ENCODE measurements around the gene RFPL3.
"Not testable (repeated sequence)": the region's sequence is repeated elsewhere in the genome, so short reads cannot be mapped to it uniquely, and the experiment has no call there.

The RFPL3 gene

DNA sequence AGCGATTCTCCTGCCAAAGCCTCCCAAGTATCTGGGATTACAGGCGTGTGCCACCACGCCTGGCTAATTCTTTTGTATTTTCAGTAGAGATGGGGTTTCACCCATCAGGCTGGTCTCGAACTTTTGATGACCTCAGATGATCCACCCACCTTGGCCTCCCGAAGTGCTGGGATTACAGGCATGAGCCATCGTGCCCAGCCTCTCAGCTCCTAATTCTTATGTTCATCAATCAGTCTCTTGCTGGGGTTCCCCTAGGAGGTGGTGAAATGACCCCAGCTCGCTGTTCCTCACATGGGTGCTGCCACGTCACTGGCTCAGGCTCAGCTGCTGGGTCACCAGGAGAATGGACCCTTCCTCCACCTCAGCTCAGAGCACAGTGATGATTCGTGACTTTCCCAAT lies at the start of gene RFPL3:
RFPL3 (plus strand) TSS at position 301 of the 400 bp plus-strand sequence. CDS start 205 bp downstream, outside the sequence.
- not testable (repeated sequence) for DNase-seq (ENCODE audit: low read depth)

DNA sequence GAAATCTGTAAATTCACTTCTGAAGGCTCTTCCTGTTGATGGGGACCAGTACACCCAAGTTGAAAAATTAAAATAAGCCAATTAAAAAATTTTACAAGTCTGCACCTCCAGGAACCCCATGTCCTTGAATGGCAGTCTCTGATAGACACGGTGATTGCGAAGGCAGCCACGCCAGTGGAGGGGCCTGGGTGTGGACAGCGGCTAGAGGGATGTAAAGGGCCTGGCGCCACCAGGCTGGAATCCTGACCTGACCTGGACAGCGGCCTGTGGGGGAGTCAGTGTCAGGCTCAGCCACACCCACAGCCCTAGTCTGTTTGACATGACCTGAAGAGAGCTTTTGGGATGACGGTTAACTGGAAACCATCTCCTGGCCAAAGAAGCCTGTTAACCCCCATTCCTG lies 49.5 kb upstream of the RFPL3 start:
- no peak for DNase-seq (ENCODE audit: low read depth)

DNA sequence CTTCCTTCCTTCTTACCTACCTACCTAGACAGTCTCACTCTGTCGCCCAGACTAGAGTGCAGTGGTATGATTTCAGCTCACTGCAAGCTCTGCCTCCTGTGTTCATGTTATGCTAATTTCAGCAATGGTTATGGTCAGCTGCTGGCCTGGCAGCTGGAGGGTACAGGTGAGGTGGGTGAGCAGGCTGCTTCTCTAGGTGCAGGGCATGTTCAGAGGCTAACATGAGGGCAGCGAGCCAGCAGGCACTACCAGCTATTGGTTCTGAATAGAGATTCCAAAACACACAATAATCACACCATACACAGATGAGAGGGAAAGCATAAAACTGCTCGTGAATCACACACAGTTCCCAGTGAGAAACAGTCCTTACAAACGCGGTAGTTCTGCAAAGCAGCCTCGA lies 48.7 kb upstream of the RFPL3 start:
- no peak for DNase-seq (ENCODE audit: low read depth)

DNA sequence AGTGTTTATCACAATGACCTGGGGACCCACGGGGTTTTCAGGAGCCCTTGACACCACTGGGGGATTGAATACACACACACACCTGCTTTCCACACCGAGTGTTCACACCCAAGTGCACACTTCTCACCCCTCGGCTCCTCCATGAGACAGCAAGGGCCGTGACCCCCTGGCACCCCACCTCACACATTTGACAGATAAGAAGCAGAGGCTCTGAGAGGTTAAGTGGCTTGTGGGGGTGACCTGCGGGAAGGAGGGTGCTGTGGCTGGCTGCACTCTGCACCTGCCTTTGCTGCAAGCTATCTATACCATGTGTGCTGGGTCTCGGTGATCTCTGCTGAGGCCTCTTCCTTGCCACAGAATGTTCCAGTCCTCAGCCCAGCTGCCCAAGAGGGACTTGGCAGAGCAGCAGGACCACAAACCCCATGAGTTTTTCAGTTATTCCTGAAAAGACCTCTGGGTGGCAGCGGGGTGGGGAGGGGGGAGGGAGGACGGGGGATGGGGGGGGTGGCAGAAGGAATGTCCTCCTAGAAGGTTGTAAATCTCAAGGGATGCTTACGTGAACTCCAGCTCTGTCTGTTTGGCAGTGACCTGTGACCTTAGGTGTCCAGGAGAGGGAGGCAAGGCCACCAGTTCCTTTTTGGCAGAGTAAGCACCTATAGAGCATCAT lies 47.9 kb upstream of the RFPL3 start:
- no peak for DNase-seq (ENCODE audit: low read depth)

DNA sequence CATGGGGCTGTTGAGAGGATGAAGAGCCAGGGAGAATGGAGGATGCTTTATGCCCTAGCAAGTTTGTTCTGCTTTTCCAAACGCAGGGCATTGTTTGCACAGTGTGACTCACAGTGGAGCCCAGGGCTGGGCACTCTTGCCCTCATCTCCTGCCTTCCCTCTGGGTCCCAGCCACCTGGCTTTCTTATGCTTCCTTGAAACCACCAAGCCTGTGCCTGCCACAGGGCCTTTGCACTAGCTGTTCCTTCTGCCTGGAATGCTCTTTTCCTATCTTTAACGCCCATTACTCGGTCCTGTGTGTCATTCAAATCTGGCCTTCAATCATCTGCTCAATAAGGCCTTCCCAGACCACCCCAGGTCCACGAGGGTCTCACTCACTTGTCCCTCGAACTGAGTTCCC lies 46.9 kb upstream of the RFPL3 start:
- no peak for DNase-seq (ENCODE audit: low read depth)

DNA sequence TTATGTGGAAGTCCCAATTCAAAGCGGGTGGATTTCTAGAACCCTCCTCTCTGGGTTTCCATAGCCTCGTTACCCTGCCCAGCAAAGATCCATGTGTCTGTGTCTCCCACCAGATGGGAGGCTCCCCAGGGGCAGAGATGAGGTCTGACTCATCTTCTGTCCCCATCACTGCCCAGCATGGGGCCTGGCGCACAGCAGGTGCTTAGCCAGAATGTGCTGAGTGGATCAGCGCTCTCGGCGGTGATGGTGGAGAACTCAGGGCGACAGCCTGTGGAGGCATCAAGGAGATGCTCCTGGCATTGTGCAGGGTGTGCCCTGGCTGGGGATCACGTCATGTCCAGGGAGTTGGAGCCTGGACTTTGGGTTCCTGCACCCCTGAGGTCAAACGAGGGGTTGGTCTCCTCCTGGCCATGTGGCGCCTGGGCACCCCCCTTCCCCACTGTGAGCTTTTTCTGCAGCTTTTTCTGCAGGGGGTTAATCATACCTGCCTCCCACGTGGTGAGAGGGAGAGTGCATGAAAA lies 46.1 kb upstream of the RFPL3 start:
- DNase-seq (ENCODE audit: low read depth) = no peak

DNA sequence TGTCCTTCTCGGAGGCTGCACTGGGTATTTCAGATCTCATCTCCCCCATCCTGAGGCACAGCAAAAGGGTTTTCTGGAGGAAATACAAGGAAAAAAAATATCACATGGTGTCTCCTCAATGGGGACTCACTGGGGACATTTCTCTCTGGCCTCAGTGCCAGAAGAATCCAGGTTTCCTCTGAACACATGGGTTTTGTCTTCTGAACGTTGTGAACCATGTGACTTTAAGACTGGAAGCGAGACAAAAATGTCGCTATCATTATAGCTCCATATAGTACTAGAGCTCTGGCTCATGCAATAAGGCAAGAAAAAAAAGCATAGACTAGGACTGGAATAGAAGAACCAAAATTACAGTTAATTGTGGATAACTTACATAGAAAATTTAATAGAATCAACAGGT lies 44.9 kb upstream of the RFPL3 start:
- DNase-seq (ENCODE audit: low read depth) = no peak

DNA sequence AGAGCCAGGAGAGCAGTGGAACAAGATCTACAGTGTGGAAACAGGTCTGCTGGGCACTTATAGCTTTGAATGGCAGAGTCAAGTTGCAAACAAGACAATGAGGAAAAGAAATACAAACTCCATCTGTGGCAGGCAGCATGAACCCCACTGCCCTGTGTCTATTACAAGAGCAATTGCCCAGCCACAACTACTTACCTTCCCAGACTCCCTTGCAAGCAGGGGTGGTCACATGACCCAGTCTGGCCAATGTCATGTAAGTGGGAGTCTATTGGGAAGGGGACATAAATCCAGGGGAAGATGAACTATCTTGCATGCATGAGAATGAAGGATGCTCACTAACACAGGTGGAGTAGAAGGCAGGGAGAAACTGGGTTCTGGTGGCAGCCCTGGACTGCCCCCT lies 44.1 kb upstream of the RFPL3 start:
- DNase-seq (ENCODE audit: low read depth) = no peak

DNA sequence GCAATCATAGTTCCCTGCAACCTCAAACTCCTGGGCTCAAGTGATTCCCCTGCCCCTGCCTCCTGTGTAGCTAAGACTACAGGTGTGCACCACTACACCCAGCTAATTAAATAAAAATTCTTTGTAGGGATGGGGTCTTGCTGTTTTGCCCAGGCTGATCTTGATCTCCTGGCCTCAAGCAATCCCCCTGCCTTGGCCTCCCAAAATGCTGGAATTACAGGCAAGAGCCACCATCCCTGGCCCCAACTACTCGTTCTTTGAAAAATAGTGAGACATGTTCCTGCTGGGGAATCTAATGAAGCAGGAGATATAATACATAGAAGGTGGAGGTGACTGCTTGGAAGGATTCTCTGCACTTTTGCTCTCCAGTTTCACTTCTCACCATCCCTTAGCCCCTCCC lies 40.1 kb upstream of the RFPL3 start:
- no peak for DNase-seq (ENCODE audit: low read depth)

DNA sequence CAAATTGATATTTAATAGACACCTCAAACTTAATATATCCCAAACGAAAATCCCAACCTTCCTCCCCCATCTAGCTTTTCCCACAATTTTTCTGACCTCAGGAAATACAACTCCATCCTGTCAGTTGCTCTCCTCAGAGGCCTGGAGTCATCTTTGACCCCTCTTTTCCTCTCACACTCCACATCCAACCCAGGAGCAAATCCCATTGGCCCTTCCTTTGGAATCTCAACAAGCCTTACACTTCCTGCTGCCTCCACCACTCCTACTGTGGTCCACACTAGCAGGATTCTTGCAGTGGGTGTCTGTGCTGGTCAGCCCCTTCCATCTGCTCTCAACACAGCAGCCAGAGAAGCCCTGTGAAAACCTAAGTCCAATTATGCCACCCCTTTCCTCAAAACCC lies 39.3 kb upstream of the RFPL3 start:
- DNase-seq (ENCODE audit: low read depth) = no peak

DNA sequence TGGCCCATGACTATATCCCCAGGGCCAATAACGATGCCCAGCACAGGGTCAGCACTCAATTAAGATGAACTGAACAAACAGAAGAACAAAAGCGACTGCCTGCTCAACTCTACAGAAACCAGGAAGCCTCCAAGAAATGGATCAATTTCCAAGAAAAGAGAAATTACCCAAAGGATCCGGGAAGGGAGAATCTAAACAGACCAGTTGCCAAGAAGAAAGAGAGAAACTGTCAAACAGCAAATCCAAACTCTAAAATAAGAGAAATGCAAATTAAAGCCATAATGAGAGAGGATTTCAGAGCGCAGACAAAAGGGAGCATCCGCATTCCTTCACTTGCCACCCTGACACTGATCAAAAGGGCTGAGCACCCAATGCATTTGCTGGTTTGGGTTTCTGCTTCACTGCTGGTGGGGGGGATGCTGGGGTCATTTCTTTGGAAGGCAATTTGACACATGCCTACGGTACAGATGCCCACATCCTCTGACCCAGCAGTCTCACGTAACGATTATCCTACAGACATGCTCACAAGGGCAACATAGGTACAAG lies 37.7 kb upstream of the RFPL3 start:
- DNase-seq (ENCODE audit: low read depth) = no peak

DNA sequence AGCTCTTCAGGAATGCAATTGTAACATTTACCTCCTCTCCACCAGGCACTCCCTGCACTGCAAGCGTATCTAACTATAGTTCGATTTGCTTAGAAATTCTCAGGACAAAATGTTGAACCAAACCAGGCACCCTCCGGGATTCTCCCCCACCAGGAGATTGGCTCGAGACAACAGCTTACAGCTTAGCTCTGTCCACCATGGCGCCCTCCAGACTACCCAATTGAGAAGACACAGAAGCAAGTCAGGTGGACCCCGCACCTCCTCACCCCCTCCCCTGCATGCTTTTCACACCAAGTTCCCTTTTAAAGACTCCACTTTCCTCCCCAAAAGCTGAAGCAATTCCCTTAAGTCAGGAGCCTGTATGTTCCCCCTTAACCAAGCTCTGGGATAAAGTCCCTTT lies 34.7 kb upstream of the RFPL3 start:
- DNase-seq (ENCODE audit: low read depth) = no peak

DNA sequence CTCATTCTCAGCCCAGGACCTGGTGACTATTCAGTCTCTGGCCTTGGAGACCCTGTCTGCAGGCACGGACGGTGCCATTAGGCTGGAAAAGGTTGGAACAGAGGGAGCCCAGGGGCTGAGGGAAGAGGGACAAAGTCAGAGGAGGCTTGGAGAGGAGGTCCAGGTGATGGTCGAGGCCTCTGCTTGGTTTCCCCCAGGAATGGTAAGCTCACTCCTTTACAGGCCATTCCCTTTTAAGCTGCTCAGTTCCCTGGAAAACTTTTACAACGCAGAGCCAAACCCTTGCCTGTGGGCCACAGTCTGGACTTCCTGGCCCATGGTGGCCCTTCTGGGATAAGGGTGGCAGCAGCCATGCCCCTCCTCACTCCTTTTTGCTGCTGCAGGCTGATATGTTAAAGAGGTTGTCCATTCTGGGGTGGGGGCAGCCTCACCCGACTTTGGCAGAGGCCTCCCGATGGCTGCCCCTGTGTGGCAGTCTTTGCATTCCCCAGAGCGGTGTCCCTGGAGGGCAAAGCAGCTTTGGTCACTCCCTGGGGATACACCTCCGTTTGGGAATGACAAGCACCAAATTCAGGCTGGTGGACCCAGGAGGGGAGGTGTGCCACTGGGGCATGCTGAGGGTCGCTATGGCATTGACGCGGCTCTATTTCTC lies 34.0 kb upstream of the RFPL3 start:
- no peak for DNase-seq (ENCODE audit: low read depth)

DNA sequence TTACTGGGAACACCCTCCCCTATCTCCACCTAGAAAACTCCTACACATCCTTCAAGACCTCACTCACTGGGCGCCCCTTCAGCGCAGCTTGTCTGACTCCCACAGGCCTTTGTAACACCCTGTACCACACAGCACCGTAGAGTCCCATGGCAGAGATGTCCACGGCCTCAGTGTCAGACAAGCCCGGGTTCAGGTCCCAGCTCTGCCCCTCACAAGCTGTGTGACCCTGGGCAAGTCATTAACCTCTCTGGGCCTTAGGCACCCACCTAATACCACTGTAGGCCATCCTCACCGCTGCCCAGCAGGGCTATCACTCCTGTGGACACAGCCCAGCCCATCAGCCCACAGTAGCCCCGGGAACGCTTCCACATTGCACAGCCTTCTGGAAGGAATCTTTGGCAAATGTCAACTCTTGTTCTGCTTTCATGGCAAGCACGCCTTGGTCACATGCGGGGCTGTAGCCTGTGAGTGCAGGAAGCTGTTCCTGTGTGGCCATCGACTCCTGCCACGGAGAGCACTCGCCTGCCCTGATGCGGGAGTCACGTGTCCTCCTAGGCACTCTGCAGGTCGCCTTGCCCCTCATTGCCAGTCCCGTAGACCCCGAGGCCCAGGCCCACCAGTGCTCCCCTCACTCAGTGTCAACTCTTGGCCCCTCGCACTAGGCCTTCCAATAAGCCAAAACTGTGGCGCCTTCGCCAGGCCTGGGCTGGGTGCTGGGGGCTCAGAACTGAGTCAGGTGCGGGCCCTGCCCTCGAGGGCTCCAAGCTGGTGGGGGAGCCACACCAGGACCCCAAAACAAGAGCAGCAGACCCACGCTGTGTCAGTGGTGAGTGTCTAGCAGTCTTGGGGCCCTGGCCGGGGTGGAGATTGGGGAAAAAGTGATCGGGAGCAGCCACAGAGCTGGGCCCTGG lies 32.9 kb upstream of the RFPL3 start:
- DNase-seq (ENCODE audit: low read depth) = no peak

DNA sequence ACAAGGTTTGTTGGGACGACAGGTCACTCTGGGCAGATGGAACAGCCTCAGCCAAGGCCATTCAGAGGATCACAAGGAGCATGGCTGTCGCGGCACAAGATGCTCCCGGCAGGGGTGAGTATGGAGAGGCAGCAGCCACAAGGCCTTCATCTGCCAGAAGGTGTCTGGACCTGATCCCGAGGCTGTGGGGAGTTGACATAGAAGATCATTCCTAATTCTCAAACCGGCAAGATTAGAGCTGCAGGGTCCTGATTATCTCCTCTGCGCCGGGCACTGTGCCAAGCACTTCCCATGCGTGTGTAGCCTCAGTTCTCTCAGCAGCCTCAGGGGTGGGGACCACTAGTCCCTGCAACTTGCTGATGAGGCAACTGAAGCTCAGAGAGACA lies 32.3 kb upstream of the RFPL3 start:
- no peak for DNase-seq (ENCODE audit: low read depth)

DNA sequence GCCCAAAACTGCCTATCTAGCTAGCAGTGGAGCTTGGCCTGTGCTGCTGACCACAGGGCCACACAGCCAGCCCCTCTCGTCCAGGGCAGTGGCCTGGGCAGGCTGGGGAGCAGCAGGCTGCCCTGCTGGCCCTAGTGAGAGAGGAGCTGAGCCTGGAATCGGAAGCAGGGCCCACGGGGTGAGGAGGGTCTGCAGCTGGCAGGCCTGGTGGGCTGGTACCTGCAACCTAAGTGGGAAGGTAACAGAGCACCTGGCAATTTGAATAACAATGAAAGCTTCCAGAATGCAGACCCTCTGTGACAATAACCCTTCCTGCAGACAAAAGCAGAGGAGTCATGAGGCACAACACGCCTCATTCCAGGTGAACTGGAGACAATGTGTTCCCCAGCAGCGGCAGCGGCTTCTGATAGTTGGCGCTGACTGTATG lies 31.8 kb upstream of the RFPL3 start:
- DNase-seq (ENCODE audit: low read depth) = no peak

DNA sequence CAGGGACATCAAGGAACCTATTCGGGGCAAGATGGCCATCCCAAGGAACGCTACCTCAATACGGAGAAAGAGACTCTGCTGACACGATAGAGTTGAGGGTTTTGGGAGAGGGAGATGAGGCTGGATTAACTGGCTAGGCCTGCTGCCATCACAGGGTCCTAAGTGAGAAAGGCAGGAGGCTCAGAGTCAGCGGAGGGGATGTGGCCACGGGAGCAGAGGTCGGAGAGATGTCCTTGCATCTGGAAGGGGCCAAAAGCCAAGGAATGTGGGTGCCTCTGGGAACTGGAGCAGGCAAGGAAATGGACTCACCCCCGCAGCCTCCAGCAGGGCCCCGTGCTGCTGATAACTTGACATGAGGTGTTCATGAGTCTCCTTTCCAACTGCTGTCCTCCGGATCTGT lies 31.0 kb upstream of the RFPL3 start:
- no peak for DNase-seq (ENCODE audit: low read depth)

DNA sequence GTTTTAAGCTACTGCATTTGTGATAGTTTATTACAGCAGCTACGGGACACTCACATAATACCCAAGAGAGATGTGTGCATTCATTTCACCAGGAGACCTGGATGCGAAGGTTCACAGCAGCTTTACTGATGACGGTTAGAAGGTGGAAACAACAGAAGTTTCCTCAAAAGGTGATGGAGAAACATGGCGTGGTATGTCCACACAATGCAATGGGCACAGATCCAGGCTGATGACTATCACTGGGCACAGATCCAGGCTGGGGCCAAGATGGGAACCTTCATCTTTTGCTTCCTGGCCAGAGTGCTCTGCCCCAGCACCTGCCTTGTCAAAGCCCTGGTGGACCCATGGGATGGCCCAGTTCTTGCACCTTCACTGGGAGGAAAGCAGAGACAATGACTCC lies 30.6 kb upstream of the RFPL3 start:
- no peak for DNase-seq (ENCODE audit: low read depth)

DNA sequence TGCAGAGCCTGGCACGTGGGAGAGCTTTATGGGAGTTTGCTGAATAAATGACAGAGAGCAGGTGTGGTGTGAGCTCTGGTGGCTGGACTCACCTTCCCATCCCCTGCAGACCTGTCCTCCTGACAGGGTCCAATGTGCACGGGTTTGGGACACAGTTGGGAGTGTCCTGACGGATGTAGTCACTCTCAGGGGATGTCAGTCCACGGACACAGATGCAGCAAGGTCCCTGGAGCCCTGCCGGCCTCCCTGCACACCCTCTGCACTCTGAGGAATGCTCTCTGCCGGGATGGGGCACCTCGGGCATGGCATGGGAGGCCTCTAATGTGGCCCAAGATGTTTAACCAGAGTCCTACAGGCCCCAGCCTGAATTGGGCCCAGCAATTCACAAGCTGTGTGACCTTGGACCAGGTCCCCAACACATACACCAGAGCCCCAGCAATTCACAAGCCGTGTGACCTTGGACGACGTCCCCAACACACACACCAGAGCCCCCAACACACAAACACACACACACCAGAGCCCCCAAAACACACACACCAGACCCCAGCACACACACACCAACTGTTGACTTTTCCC lies 30.0 kb upstream of the RFPL3 start:
- no peak for DNase-seq (ENCODE audit: low read depth)

DNA sequence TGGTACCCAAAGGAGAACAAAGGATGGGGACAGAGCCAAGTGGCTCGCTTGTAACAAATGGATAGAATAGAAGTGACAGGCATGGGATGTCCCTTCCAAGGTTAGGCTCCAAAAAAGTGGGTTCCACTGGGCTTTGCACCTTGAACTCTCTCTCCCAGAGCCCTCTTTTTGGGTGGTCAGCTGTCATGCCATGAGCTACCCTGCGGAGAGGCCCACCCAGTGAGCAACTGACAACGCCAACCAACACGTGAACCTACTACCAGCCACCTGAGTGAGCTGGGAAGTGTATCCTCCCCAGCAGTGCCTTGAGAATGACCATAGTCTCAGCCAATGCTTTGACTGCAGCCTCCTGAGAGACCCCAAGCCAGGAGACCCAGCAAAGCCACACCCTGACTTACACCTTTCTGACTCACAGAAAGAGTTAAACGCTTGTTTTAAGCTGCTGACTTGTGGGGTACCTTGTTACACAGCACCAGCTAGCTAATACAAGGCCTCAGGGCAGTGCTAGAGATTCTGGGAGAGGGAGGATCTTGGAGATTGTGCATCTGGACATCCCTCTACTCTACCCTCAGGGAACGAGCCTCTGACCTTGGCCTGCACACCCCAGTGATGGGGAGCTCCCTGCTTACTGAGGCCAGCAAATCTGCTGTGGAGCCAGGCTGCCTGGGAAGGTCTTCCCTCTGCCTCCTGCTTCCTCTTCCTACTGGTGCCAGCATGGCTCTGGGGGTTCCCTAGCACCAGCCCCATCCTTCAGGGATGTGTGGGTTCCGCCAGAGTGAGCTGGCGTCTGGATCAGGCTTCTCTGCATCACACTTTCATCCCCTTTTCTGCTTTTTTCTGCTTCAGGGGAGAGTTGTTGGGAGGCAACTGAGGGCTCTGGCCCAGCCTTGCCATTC lies 29.1 kb upstream of the RFPL3 start:
- no peak for DNase-seq (ENCODE audit: low read depth)

DNA sequence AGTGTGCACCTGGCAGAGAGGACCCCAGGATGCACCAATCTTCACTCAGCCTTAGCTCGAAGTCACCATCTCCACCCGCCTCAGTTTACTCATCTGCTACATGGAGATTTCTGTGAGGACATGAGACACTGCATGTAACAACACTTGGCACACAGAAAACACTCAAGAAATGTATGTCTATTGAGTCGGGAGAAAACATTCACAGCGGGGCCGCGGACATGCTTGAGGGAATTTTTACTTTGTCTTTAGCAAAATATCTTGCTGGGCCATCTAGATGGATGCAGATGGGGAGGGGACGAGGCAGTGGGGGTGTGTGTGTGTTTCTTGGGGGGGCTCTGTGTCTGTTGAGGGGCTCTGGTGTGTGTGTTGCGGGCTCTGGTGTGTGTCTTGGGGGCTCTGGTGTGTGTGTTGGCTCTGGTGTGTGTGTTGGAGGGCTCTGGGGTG lies 28.4 kb upstream of the RFPL3 start:
- DNase-seq (ENCODE audit: low read depth) = no peak
